Immature natural killer cell (primary cell): Measurements from ENCODE around the gene NALCN. TPM values are rescaled to one million over a fixed set of nuclear protein-coding genes. Genes with fewer than 3 reads are reported as not detected.

ENCODE experiments used
- DNase-seq, 3 donors: peaks; one replicate each; pipeline ENCODE4 v3.0.0; 2022; ENCODE audit warnings: mixed read lengths in 1 of 3
- H3K27ac Mint-ChIP-seq, 6 donors: one replicate each; pipeline ENCODE4 v1.8.0; 2020; ENCODE audit warnings: mixed read lengths in 6 of 6, mild to moderate bottlenecking in 5 of 6, inconsistent platforms in 4 of 6, moderate library complexity in 3 of 6
- H3K27me3 Mint-ChIP-seq, 3 donors: one replicate each; pipeline ENCODE4 v1.8.0; 2020 to 2021; ENCODE audit warnings: low read depth in 3 of 3, mild to moderate bottlenecking in 3 of 3, mixed read lengths in 3 of 3, moderate library complexity in 3 of 3, inconsistent platforms in 1 of 3
- H3K36me3 Mint-ChIP-seq, 3 donors: one replicate each; pipeline ENCODE4 v1.8.0; 2020; ENCODE audit warnings: mixed read lengths in 3 of 3, inconsistent platforms in 2 of 3, mild to moderate bottlenecking in 2 of 3
- H3K4me1 Mint-ChIP-seq, 2 donors: one replicate each; pipeline ENCODE4 v1.8.0; 2020; ENCODE audit warnings: inconsistent platforms in 2 of 2, mild to moderate bottlenecking in 2 of 2, mixed read lengths in 2 of 2, moderate library complexity in 1 of 2
- H3K4me3 Mint-ChIP-seq, 5 donors: one replicate each; pipeline ENCODE4 v1.8.0; 2020; ENCODE audit warnings: mild to moderate bottlenecking in 5 of 5, mixed read lengths in 5 of 5, inconsistent platforms in 3 of 5, moderate library complexity in 3 of 5
- H3K9me3 Mint-ChIP-seq, 6 donors: one replicate each; pipeline ENCODE4 v1.8.0; 2020; ENCODE audit warnings: mild to moderate bottlenecking in 6 of 6, mixed read lengths in 6 of 6, inconsistent platforms in 4 of 6, moderate library complexity in 3 of 6
- polyA plus RNA-seq, 3 donors: library from polyadenylated mRNA; unstranded; fragments of 300-500 nt; fragmentation: Illumina TruSeq; gene quantifications; one replicate each; pipeline ENCODE4 v1.2.3, GENCODE V29; 2021

NALCN gene
- polyA plus RNA-seq, 3 donors from 2014 or later, result not detected

- no peak overlapping the region for H3K4me3 Mint-ChIP-seq
- no peaks in the 10 kb centered on the region for H3K36me3 Mint-ChIP-seq
- no peak overlapping the region for H3K27ac Mint-ChIP-seq
- peaks cover 0 to 6% (median 1%) of the 10 kb centered on the region in 3 donors for H3K27me3 Mint-ChIP-seq
- H3K9me3 Mint-ChIP-seq, result peaks cover 0 to 3% (median 0%) of the 10 kb centered on the region in 6 donors
- no peak for DNase-seq
- H3K4me1 Mint-ChIP-seq, result no peaks in the 10 kb centered on the region
These were observed 335.7 kb downstream of the NALCN start for GRCh38 chr13:101080616-101081015.

DNA sequence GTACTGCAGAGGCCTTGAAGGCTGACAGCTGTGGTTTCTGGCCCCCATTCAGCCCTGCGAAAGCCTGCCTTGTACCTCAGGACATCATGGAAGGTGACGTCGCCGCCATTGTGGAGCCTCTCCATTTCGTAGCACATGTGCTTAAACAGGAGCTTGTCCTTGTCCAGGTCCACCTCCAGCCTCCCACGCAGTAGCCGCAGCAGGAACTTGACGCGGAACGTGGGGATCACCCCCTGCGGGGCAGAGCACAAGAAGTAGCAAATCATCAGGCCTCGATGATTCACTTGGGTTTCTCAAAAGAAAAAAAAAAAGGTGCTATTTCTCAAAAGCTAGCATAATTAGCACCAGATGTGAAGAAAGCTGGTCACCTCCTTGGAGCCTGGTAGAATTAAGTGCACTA is 351.0 kb downstream of the NALCN start:
- no peaks in the 10 kb centered on the region for H3K9me3 Mint-ChIP-seq
- H3K27me3 Mint-ChIP-seq, result peaks cover 3 to 5% (median 3%) of the 10 kb centered on the region in 3 donors
- H3K27ac Mint-ChIP-seq, result no peak overlapping the region
- no peak overlapping the region for H3K4me3 Mint-ChIP-seq
- H3K36me3 Mint-ChIP-seq, result no peaks in the 10 kb centered on the region
- H3K4me1 Mint-ChIP-seq, result no peaks in the 10 kb centered on the region
- DNase-seq, result no peak

GRCh38 chr13:101059793-101060192 is 356.5 kb downstream of the NALCN start:
- Mint-ChIP-seq H3K4me3 (no peak overlapping the region), H3K27me3 (peaks cover 4 to 9% (median 5%) of the 10 kb centered on the region in 3 donors), H3K4me1 (no peaks in the 10 kb centered on the region), H3K27ac (no peak overlapping the region), H3K36me3 (no peaks in the 10 kb centered on the region), H3K9me3 (peaks cover 0 to 3% (median 0%) of the 10 kb centered on the region in 6 donors)
- no peak for DNase-seq

- Mint-ChIP-seq H3K27ac (no peak overlapping the region), H3K27me3 (peaks cover 4 to 5% (median 5%) of the 10 kb centered on the region in 3 donors), H3K4me3 (no peak overlapping the region), H3K9me3 (peaks cover 0 to 3% (median 0%) of the 10 kb centered on the region in 6 donors), H3K4me1 (no peaks in the 10 kb centered on the region), H3K36me3 (no peaks in the 10 kb centered on the region)
- no peak for DNase-seq
These were observed 357.5 kb downstream of the NALCN start for GRCh38 chr13:101058841-101059240.

DNA sequence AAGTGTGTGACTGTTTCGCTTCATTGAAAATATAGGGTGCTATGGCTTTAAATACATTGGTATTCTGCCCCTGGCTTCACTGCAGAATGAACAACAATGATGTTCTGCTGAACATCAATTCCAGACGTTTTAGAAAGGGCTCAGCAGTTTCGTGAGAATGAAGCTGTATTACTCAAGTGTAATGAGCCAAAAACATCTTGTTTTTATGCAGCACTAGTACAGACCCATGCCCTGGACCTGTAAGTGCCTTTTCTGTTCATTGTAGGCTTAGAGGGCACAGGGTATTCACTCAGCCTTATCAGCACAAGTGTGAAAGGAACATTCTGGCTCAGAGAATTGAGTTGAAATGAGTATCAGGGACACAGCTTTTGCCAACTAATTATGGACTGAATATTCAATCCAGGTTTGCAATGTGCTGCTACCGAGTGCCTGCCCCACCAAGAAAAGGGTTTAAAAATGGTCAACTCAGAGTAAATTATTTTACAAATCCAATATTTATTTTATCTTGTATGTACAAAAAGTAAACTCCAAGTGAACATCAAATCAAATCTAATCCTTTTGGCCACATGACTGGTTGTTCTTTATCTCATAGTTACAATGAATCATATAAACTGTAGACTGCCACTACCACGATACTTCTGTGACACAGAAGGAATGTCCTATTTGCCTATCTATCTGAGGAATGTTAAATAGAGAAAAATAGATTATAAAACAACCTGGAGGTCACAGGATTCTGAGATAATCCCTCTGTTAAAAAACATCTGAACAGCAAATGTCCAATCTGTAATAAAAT is 362.8 kb downstream of the NALCN start:
- Mint-ChIP-seq H3K27me3 (peaks cover 5 to 6% (median 5%) of the 10 kb centered on the region in 3 donors), H3K36me3 (no peaks in the 10 kb centered on the region), H3K9me3 (peaks cover 0 to under 1% (median 0%) of the 10 kb centered on the region in 6 donors), H3K4me1 (no peaks in the 10 kb centered on the region), H3K4me3 (no peak overlapping the region), H3K27ac (no peak overlapping the region)
- no peak for DNase-seq

DNA sequence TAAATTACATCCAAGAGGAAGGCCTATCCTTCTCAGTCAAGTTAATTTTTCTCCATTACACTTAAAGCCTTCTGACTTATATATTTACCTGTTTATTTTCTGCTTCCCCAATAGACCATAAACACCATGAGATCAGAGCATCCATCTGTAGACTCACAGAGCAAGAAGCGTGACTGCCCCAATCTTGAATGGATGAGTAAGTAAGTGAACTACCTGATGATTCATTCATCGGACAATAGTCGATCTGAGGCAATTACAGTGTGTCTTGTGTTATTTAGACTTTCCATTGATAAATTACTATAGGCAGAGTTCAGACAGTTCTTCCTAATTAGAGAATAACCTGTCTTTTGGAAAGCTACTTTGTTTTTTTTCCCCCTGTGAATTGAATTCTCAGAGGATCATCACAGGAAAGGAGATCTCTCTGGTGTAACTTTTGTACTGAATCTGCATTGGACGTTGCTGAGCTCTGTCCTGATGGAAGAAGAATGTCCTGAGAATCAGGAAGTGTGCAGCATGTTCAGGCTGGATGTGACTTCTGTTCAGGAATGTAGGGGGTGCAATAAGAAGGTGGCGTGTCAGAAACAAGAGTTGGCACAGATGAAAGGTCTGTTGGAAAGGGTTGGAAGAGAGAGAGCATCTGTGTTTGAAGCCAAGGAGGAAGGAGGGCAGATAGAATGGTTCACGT is 367.0 kb downstream of the NALCN start:
- no peak overlapping the region for H3K27ac Mint-ChIP-seq
- DNase-seq, result no peak
- H3K27me3 Mint-ChIP-seq, result peaks cover 0 to 2% (median 2%) of the 10 kb centered on the region in 3 donors
- H3K9me3 Mint-ChIP-seq, result peaks cover 0 to 9% (median 3%) of the 10 kb centered on the region in 6 donors
- no peak overlapping the region for H3K4me3 Mint-ChIP-seq
- H3K36me3 Mint-ChIP-seq, result no peaks in the 10 kb centered on the region
- H3K4me1 Mint-ChIP-seq, result no peaks in the 10 kb centered on the region

- no peak for DNase-seq
- peaks cover 0 to 16% (median 6%) of the 10 kb centered on the region in 6 donors for H3K9me3 Mint-ChIP-seq
- H3K4me3 Mint-ChIP-seq, result no peak overlapping the region
- peaks cover 0 to 12% (median 2%) of the 10 kb centered on the region in 3 donors for H3K27me3 Mint-ChIP-seq
- H3K27ac Mint-ChIP-seq, result no peak overlapping the region
- H3K36me3 Mint-ChIP-seq, result no peaks in the 10 kb centered on the region
- no peaks in the 10 kb centered on the region for H3K4me1 Mint-ChIP-seq
These were observed 379.8 kb downstream of the NALCN start for GRCh38 chr13:101036546-101036945.

DNA sequence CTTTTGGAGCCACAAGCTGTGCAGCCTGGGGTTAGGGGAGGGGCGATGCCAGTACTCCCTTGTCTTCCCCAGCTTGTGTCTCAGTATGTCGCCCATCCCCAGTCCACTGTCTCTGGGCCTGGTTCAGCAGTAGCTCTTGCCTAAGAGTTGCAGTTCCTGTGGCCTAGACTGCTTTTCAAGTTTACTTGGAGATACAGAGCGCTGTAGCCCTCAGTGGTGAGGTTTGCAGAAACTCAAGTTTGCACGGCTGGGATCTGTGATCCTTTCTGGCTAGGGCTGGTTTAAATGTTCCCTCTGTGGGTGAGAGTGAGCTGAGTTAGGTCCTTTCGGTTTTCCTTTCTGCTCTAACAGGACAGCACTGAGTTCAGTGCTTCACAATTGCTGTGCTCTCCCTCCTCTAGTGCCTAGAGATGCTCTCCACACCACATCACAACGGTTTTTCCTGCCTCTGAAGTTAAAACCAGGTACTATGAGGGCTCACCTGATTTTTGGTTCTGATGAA is 381.1 kb downstream of the NALCN start:
- H3K27me3 Mint-ChIP-seq, result peaks cover 0 to 12% (median 2%) of the 10 kb centered on the region in 3 donors
- no peaks in the 10 kb centered on the region for H3K36me3 Mint-ChIP-seq
- H3K9me3 Mint-ChIP-seq, result peaks cover 0 to 21% (median 7%) of the 10 kb centered on the region in 6 donors
- H3K4me3 Mint-ChIP-seq, result no peak overlapping the region
- H3K27ac Mint-ChIP-seq, result no peak overlapping the region
- no peak for DNase-seq
- H3K4me1 Mint-ChIP-seq, result no peaks in the 10 kb centered on the region

DNA sequence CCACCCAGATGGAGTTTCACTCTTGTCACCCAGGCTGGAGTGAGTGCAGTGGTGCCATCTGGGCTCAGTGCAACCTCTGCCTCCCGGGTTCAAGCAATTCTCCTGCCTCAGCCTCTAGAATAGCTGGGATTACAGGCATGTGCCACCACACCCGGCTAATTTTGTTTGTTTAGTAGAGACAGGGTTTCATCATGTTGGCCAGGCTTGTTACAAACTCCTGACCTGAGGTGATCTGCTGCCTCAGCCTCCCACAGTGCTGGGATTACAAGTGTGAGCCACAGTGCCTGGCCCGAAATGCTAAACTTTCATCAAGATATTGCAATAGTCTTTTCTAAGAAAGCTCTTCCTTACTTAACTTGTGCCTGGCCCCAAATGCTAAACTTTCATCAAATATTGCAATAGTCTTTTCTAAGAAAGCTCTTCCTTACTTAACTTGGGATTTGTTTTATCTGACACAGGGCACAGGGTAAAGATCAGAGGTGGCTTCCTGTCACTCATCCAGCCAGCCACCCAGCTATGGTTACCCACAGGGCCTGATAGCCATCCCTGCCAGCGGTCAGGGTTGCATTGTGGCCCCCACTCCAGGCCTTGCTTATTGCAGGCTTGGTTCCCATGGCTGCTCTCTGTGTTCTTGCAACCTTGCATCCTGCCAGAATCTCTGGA is 389.4 kb downstream of the NALCN start:
- Mint-ChIP-seq H3K27ac (no peak overlapping the region), H3K27me3 (peaks cover 0 to 2% (median 2%) of the 10 kb centered on the region in 3 donors), H3K4me1 (no peaks in the 10 kb centered on the region), H3K36me3 (no peaks in the 10 kb centered on the region), H3K4me3 (no peak overlapping the region), H3K9me3 (peaks cover 0 to 10% (median 1%) of the 10 kb centered on the region in 6 donors)
- no peak for DNase-seq

GRCh38 chr13:101026328-101026727 is 390.0 kb downstream of the NALCN start:
- peaks cover 0 to 2% (median 2%) of the 10 kb centered on the region in 3 donors for H3K27me3 Mint-ChIP-seq
- no peaks in the 10 kb centered on the region for H3K36me3 Mint-ChIP-seq
- no peak overlapping the region for H3K27ac Mint-ChIP-seq
- peaks cover 0 to 10% (median 2%) of the 10 kb centered on the region in 6 donors for H3K9me3 Mint-ChIP-seq
- no peak for DNase-seq
- H3K4me1 Mint-ChIP-seq, result no peaks in the 10 kb centered on the region
- no peak overlapping the region for H3K4me3 Mint-ChIP-seq

DNA sequence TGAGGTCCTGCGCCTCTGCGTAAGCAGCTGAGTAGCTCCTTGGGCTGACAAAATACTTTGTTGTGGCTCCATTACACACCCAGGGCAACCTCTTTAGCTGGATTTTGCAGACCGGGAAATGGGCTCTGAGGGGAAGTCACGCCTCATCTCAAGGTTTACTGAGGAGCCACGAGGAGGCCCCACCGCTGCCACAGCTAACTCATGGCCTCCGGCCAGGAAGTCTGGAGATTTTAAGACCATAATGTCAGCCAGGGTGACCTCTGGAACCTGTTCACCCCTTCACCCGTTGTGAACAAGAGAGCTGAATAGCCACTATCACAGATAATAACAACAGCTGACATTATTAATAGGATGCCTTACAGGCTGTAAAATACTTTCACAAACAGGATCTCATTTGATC is 390.4 kb downstream of the NALCN start:
- DNase-seq, result no peak
- Mint-ChIP-seq H3K4me1 (no peaks in the 10 kb centered on the region), H3K4me3 (no peak overlapping the region), H3K36me3 (no peaks in the 10 kb centered on the region), H3K27me3 (peaks cover 0 to 2% (median 2%) of the 10 kb centered on the region in 3 donors), H3K27ac (no peak overlapping the region), H3K9me3 (peaks cover 0 to 6% (median 2%) of the 10 kb centered on the region in 6 donors)

- Mint-ChIP-seq H3K36me3 (no peaks in the 10 kb centered on the region), H3K4me3 (no peak overlapping the region), H3K9me3 (peaks cover 0 to 3% (median 0%) of the 10 kb centered on the region in 6 donors), H3K27ac (no peak overlapping the region), H3K4me1 (no peaks in the 10 kb centered on the region), H3K27me3 (peaks cover 0 to 2% (median 2%) of the 10 kb centered on the region in 3 donors)
- no peak for DNase-seq
These were observed 390.8 kb downstream of the NALCN start for GRCh38 chr13:101025519-101025918.

DNA sequence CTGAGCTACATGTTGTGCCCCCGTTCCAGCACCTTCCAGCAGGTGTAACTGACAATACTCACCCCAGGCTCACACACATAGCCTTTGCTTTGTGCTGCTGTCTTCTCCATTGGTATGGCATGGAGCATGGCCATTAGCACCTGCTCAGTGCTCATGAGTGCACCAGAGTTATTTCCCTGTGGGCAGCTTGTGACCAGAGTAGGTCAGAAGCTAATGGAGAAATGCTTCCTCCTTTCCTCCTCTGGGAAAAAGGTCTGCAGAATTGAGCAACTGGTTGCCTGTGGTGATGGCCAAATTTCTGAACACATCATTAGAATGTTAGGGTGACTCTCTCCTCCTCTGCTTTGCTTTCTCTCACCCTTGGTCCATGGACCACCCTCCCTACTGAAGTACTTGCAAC is 397.2 kb downstream of the NALCN start:
- peaks cover 2 to 9% (median 7%) of the 10 kb centered on the region in 3 donors for H3K27me3 Mint-ChIP-seq
- no peak overlapping the region for H3K4me3 Mint-ChIP-seq
- DNase-seq, result no peak
- no peak overlapping the region for H3K27ac Mint-ChIP-seq
- H3K36me3 Mint-ChIP-seq, result no peaks in the 10 kb centered on the region
- H3K4me1 Mint-ChIP-seq, result no peaks in the 10 kb centered on the region
- peaks cover 0 to 3% (median 0%) of the 10 kb centered on the region in 6 donors for H3K9me3 Mint-ChIP-seq
